ENCODE results near the gene PCDHGB4.
A peak's percentile ranks its signal among the peaks of the same experiment; 100 is the strongest.
"Not testable (repeated sequence)": the region's sequence is repeated elsewhere in the genome, so short reads cannot be mapped to it uniquely, and the experiment has no call there.

PCDHGB4 gene

DNA sequence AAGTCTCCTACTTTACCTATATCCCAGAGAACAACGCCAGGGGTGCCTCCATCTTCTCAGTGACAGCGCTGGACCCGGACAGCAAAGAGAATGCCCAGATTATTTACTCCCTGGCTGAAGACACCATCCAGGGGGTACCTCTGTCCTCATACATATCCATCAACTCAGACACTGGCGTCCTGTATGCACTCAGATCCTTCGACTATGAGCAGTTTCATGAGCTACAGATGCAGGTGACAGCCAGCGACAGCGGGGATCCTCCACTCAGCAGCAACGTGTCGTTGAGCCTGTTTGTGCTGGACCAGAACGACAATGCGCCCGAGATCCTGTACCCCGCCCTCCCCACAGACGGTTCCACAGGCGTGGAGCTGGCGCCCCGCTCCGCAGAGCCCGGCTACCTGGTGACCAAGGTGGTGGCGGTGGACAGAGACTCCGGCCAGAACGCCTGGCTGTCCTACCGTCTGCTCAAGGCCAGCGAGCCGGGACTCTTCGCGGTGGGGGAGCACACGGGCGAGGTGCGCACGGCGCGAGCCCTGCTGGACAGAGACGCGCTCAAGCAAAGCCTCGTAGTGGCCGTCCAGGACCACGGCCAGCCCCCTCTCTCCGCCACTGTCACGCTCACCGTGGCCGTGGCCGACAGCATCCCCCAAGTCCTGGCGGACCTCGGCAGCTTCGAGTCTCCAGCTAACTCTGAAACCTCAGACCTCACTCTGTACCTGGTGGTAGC is 27.2 kb downstream of the PCDHGB4 start:
- peaks cover 61% of the 10 kb centered on the region for H3K27me3 ChIP-seq (replicated peaks; ENCODE audit: control insufficient read depth, insufficient read depth, low read length, poor library complexity, severe bottlenecking)
- not testable (repeated sequence) for DNase-seq; H3K27ac ChIP-seq (ENCODE audit: insufficient read depth, low read length, poor library complexity, severe bottlenecking); H3K4me3 ChIP-seq (ENCODE audit: insufficient read depth, low read depth, low read length, poor library complexity, severe bottlenecking); H3K9me3 ChIP-seq (ENCODE audit: control insufficient read depth, low read length); H3K4me1 ChIP-seq (ENCODE audit: control insufficient read depth, insufficient read depth, low read length, poor library complexity, severe bottlenecking); H3K36me3 ChIP-seq (ENCODE audit: control insufficient read depth, insufficient read depth, low read length)

DNA sequence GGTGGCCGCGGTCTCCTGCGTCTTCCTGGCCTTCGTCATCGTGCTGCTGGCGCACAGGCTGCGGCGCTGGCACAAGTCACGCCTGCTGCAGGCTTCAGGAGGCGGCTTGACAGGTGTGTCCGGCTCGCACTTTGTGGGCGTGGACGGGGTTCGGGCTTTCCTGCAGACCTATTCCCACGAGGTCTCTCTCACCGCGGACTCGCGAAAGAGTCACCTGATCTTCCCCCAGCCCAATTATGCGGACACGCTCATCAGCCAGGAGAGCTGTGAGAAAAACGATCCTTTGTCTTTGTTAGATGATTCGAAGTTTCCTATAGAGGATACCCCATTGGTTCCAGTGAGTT is 27.7 kb downstream of the PCDHGB4 start:
- not testable (repeated sequence) for H3K27ac ChIP-seq (ENCODE audit: insufficient read depth, low read length, poor library complexity, severe bottlenecking); H3K4me3 ChIP-seq (ENCODE audit: insufficient read depth, low read depth, low read length, poor library complexity, severe bottlenecking); H3K36me3 ChIP-seq (ENCODE audit: control insufficient read depth, insufficient read depth, low read length); H3K9me3 ChIP-seq (ENCODE audit: control insufficient read depth, low read length); H3K4me1 ChIP-seq (ENCODE audit: control insufficient read depth, insufficient read depth, low read length, poor library complexity, severe bottlenecking); DNase-seq
- peaks cover 63% of the 10 kb centered on the region for H3K27me3 ChIP-seq (replicated peaks; ENCODE audit: control insufficient read depth, insufficient read depth, low read length, poor library complexity, severe bottlenecking)

DNA sequence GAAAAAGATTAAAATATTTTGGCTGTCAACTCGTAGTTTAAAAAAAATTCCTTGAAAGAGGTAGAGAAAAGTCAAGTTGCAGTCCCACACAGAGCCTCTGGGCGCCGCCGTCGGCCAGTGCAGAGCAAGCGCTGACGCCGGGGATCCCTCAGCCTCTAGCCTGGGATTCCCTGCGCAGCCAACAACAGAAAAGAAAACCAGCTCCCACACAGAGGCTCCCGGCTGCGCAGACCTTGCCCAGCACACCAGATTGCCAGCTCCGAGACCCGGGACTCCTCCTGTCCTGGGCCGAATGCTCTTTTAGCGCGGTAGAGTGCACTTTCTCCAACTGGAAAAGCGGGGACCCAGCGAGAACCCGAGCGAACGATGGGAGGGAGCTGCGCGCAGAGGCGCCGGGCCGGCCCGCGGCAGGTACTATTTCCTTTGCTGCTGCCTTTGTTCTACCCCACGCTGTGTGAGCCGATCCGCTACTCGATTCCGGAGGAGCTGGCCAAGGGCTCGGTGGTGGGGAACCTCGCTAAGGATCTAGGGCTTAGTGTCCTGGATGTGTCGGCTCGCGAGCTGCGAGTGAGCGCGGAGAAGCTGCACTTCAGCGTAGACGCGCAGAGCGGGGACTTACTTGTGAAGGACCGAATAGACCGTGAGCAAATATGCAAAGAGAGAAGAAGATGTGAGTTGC is 30.1 kb downstream of the PCDHGB4 start, which contains the start of gene PCDHGB7:
PCDHGB7 (plus strand) TSS at position 184 of the 679 bp plus-strand sequence; CDS start at position 367, 183 bp downstream.
- not testable (repeated sequence) for H3K4me3 ChIP-seq (ENCODE audit: insufficient read depth, low read depth, low read length, poor library complexity, severe bottlenecking); H3K4me1 ChIP-seq (ENCODE audit: control insufficient read depth, insufficient read depth, low read length, poor library complexity, severe bottlenecking); H3K36me3 ChIP-seq (ENCODE audit: control insufficient read depth, insufficient read depth, low read length); H3K27ac ChIP-seq (ENCODE audit: insufficient read depth, low read length, poor library complexity, severe bottlenecking)
- Histone ChIP-seq H3K9me3 (ENCODE audit: control insufficient read depth, low read length) (peaks cover 17% of the 10 kb centered on the region), H3K27me3 (replicated peaks; ENCODE audit: control insufficient read depth, insufficient read depth, low read length, poor library complexity, severe bottlenecking) (peaks cover 76% of the 10 kb centered on the region)
- peak in 1 of 3 donors; percentile 16 for DNase-seq

DNA sequence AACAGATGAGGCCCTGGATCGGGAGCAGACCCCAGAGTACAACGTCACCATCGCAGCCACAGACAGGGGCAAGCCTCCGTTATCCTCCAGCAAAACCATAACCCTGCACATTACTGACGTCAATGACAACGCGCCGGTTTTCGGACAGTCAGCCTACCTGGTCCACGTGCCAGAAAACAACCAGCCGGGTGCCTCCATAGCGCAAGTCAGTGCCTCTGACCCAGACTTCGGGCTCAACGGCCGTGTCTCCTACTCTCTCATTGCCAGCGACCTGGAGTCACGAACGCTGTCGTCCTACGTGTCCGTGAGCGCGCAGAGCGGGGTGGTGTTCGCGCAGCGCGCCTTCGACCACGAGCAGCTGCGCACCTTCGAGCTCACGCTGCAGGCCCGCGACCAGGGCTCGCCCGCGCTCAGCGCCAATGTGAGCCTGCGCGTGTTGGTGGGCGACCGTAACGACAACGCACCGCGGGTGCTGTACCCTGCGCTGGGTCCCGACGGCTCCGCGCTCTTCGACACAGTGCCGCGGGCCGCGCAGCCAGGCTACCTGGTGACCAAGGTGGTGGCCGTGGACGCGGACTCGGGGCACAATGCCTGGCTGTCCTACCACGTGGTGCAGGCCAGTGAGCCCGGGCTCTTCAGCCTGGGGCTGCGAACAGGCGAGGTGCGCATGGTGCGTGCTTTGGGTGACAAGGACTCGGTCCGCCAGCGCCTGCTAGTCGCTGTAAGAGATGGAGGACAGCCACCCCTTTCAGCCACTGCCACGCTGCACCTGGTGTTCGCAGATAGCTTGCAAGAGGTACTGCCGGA is 31.8 kb downstream of the PCDHGB4 start:
- Histone ChIP-seq H3K27me3 (replicated peaks; ENCODE audit: control insufficient read depth, insufficient read depth, low read length, poor library complexity, severe bottlenecking) (peaks cover 67% of the 10 kb centered on the region), H3K9me3 (ENCODE audit: control insufficient read depth, low read length) (peaks cover 16% of the 10 kb centered on the region), H3K4me3 (ENCODE audit: insufficient read depth, low read depth, low read length, poor library complexity, severe bottlenecking) (no peak overlapping the region), H3K36me3 (ENCODE audit: control insufficient read depth, insufficient read depth, low read length) (no peaks in the 10 kb centered on the region), H3K4me1 (ENCODE audit: control insufficient read depth, insufficient read depth, low read length, poor library complexity, severe bottlenecking) (peaks cover 3% of the 10 kb centered on the region), H3K27ac (ENCODE audit: insufficient read depth, low read length, poor library complexity, severe bottlenecking) (no peak overlapping the region)
- DNase-seq: no peak

DNA sequence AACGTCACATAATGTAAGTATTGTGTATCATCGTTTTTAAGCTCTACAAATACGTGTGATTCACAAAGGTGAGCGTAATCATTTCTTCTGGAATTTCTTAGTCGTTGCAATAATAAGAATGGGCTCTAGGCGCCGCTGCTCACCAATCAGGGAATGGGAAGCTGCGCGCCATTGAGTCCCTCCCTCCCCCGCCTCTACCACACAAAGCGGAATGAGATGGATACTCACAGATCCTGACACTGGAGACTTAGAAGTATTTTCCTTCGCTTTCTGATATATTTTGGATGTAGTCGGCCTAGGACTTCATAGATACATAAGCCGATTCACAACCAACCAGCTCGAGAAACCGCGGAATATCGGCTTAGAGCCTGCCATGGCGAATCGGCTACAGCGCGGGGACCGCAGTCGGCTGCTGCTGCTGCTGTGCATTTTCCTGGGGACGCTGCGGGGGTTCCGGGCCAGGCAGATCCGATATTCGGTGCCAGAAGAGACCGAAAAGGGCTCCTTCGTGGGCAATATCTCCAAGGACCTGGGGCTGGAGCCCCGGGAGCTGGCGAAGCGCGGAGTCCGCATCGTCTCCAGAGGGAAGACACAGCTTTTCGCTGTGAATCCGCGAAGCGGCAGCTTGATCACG is 33.5 kb downstream of the PCDHGB4 start, which contains the start of gene PCDHGA11:
PCDHGA11 (plus strand) TSS at position 197 of the 634 bp plus-strand sequence; CDS start at position 374, 177 bp downstream.
- peaks cover 14% of the 10 kb centered on the region for H3K9me3 ChIP-seq (ENCODE audit: control insufficient read depth, low read length)
- peaks cover 67% of the 10 kb centered on the region for H3K27me3 ChIP-seq (replicated peaks; ENCODE audit: control insufficient read depth, insufficient read depth, low read length, poor library complexity, severe bottlenecking)
- H3K36me3 ChIP-seq (ENCODE audit: control insufficient read depth, insufficient read depth, low read length): no peaks in the 10 kb centered on the region
- peak within 1 kb of the TSS; percentile 37 for H3K4me3 ChIP-seq (ENCODE audit: insufficient read depth, low read depth, low read length, poor library complexity, severe bottlenecking)
- no peak within 1 kb of the TSS for H3K27ac ChIP-seq (ENCODE audit: insufficient read depth, low read length, poor library complexity, severe bottlenecking)
- DNase-seq: no peak
- H3K4me1 ChIP-seq (ENCODE audit: control insufficient read depth, insufficient read depth, low read length, poor library complexity, severe bottlenecking): no peaks in the 10 kb centered on the region

DNA sequence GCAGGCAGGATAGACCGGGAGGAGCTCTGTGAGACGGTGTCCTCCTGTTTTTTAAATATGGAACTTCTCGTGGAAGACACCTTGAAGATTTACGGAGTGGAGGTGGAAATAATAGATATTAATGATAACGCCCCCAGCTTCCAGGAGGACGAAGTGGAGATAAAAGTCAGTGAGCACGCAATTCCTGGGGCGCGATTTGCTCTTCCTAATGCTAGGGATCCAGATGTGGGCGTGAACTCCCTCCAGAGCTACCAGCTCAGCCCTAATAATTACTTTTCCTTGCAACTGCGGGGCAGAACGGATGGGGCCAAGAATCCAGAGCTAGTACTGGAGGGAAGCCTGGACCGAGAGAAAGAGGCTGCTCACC is 34.0 kb downstream of the PCDHGB4 start:
- no peak overlapping the region for H3K27ac ChIP-seq (ENCODE audit: insufficient read depth, low read length, poor library complexity, severe bottlenecking)
- H3K36me3 ChIP-seq (ENCODE audit: control insufficient read depth, insufficient read depth, low read length): no peaks in the 10 kb centered on the region
- H3K27me3 ChIP-seq (replicated peaks; ENCODE audit: control insufficient read depth, insufficient read depth, low read length, poor library complexity, severe bottlenecking): peaks cover 63% of the 10 kb centered on the region
- H3K4me1 ChIP-seq (ENCODE audit: control insufficient read depth, insufficient read depth, low read length, poor library complexity, severe bottlenecking): no peaks in the 10 kb centered on the region
- no peak overlapping the region for H3K4me3 ChIP-seq (ENCODE audit: insufficient read depth, low read depth, low read length, poor library complexity, severe bottlenecking)
- H3K9me3 ChIP-seq (ENCODE audit: control insufficient read depth, low read length): peaks cover 14% of the 10 kb centered on the region
- no peak for DNase-seq

DNA sequence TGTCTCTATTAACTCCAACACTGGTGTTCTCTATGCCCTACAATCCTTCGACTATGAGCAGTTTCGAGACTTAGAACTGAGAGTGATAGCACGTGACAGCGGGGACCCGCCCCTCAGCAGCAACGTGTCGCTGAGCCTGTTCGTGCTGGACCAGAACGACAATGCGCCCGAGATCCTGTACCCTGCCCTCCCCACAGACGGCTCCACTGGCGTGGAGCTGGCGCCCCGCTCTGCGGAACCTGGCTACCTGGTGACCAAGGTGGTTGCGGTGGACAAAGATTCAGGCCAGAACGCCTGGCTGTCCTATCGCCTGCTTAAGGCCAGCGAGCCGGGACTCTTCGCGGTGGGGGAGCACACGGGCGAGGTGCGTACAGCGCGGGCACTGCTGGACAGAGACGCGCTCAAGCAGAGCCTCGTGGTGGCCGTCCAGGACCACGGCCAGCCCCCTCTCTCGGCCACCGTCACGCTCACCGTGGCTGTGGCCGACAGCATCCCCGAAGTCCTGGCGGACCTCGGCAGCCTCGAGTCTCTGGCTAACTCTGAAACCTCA is 35.3 kb downstream of the PCDHGB4 start:
- Histone ChIP-seq H3K9me3 (ENCODE audit: control insufficient read depth, low read length) (peaks cover 14% of the 10 kb centered on the region), H3K27ac (ENCODE audit: insufficient read depth, low read length, poor library complexity, severe bottlenecking) (no peak overlapping the region), H3K4me3 (ENCODE audit: insufficient read depth, low read depth, low read length, poor library complexity, severe bottlenecking) (no peak overlapping the region), H3K4me1 (ENCODE audit: control insufficient read depth, insufficient read depth, low read length, poor library complexity, severe bottlenecking) (no peaks in the 10 kb centered on the region), H3K27me3 (replicated peaks; ENCODE audit: control insufficient read depth, insufficient read depth, low read length, poor library complexity, severe bottlenecking) (peaks cover 49% of the 10 kb centered on the region), H3K36me3 (ENCODE audit: control insufficient read depth, insufficient read depth, low read length) (no peaks in the 10 kb centered on the region)
- DNase-seq: no peak

DNA sequence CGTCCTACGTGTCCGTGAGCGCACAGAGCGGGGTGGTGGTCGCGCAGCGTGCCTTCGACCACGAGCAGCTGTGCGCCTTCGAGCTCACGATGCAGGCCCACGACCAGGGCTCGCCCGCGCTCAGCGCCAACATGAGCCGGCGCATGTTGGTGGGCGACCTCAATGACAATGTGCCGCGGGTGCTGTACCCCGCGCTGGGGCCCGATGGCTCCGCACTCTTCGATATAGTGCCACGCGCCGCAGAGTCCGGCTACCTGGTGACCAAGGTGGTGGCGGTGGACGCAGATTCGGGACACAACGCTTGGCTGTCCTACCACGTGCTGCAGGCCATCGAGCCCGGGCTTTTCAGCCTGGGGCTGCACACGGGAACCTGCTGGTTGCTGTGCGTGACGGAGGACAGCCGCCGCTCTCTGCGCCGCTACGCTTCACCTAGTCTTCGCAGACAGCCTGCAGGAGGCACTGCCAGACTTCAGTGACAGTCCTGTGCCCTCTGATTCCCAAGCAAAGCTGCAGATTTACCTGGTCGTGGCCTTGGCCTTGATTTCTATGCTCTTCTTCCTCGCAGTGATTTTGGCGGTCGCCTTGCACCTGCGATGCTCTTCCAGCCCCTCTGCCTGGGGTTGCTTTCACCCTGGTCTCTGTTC is 40.4 kb downstream of the PCDHGB4 start:
- H3K27ac ChIP-seq (ENCODE audit: insufficient read depth, low read length, poor library complexity, severe bottlenecking): no peak overlapping the region
- no peaks in the 10 kb centered on the region for H3K36me3 ChIP-seq (ENCODE audit: control insufficient read depth, insufficient read depth, low read length)
- peaks cover 11% of the 10 kb centered on the region for H3K9me3 ChIP-seq (ENCODE audit: control insufficient read depth, low read length)
- no peak overlapping the region for H3K4me3 ChIP-seq (ENCODE audit: insufficient read depth, low read depth, low read length, poor library complexity, severe bottlenecking)
- H3K4me1 ChIP-seq (ENCODE audit: control insufficient read depth, insufficient read depth, low read length, poor library complexity, severe bottlenecking): no peaks in the 10 kb centered on the region
- peaks cover 25% of the 10 kb centered on the region for H3K27me3 ChIP-seq (replicated peaks; ENCODE audit: control insufficient read depth, insufficient read depth, low read length, poor library complexity, severe bottlenecking)
- no peak for DNase-seq

DNA sequence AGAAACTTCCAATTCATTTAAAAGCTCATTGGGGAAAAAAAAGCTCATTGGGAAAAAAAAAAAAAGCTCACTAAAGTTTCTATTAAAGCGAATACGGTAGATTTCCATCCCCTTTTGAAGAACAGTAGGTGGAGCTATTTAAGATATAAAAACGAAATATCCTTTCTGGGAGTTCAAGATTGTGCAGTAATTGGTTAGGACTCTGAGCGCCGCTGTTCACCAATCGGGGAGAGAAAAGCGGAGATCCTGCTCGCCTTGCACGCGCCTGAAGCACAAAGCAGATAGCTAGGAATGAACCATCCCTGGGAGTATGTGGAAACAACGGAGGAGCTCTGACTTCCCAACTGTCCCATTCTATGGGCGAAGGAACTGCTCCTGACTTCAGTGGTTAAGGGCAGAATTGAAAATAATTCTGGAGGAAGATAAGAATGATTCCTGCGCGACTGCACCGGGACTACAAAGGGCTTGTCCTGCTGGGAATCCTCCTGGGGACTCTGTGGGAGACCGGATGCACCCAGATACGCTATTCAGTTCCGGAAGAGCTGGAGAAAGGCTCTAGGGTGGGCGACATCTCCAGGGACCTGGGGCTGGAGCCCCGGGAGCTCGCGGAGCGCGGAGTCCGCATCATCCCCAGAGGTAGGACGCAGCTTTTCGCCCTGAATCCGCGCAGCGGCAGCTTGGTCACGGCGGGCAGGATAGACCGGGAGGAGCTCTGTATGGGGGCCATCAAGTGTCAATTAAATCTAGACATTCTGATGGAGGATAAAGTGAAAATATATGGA is 43.0 kb downstream of the PCDHGB4 start, which contains the start of gene PCDHGA12:
PCDHGA12 (plus strand) TSS at position 176 of the 782 bp plus-strand sequence; CDS start at position 429, 253 bp downstream.
- peaks cover 18% of the 10 kb centered on the region for H3K27me3 ChIP-seq (replicated peaks; ENCODE audit: control insufficient read depth, insufficient read depth, low read length, poor library complexity, severe bottlenecking)
- no peak for DNase-seq

More for the DNA sequence above, 43.0 kb downstream of the PCDHGB4 start, which contains the start of gene PCDHGA12:
- no peaks in the 10 kb centered on the region for H3K36me3 ChIP-seq (ENCODE audit: control insufficient read depth, insufficient read depth, low read length)
- peaks cover 11% of the 10 kb centered on the region for H3K9me3 ChIP-seq (ENCODE audit: control insufficient read depth, low read length)
- no peaks in the 10 kb centered on the region for H3K4me1 ChIP-seq (ENCODE audit: control insufficient read depth, insufficient read depth, low read length, poor library complexity, severe bottlenecking)
- no peak within 1 kb of the TSS for H3K4me3 ChIP-seq (ENCODE audit: insufficient read depth, low read depth, low read length, poor library complexity, severe bottlenecking)
- H3K27ac ChIP-seq (ENCODE audit: insufficient read depth, low read length, poor library complexity, severe bottlenecking): no peak within 1 kb of the TSS
